GM21619 (cell line): Measurements from ENCODE around the gene VENTX.
"Not testable (repeated sequence)": the region's sequence is repeated elsewhere in the genome, so short reads cannot be mapped to it uniquely, and the experiment has no call there.

ENCODE experiments used
- ATAC-seq: cut with Tn5 transposase; IDR thresholded peaks from one replicate; pipeline ENCODE4 v1.9.1; 2021; ENCODE audit not compliant: unreplicated experiment

VENTX gene

GRCh38 chr10:133253361-133253955 is 15.8 kb downstream of the VENTX start:
- no peak for ATAC-seq

GRCh38 chr10:133254421-133255120 is 16.9 kb downstream of the VENTX start:
- ATAC-seq: no peak

- ATAC-seq: no peak
These were observed 17.7 kb downstream of the VENTX start for GRCh38 chr10:133255323-133255722.

GRCh38 chr10:133257489-133258065 is 19.9 kb downstream of the VENTX start:
- ATAC-seq: no peak

- ATAC-seq: no peak
These were observed 20.6 kb downstream of the VENTX start for GRCh38 chr10:133258066-133258817.

- ATAC-seq: no peak
These were observed 21.4 kb downstream of the VENTX start for GRCh38 chr10:133258818-133259601.

- no peak for ATAC-seq
These were observed 21.9 kb downstream of the VENTX start for GRCh38 chr10:133259602-133259989.

- peak; percentile 53 for ATAC-seq
These were observed 23.5 kb downstream of the VENTX start for GRCh38 chr10:133260895-133261725.

- ATAC-seq: peak; percentile 41
These were observed 24.2 kb downstream of the VENTX start for GRCh38 chr10:133261726-133262325.

- ATAC-seq: no peak
These were observed 25.0 kb downstream of the VENTX start for GRCh38 chr10:133262696-133263095.

- no peak for ATAC-seq
These were observed 26.0 kb downstream of the VENTX start for GRCh38 chr10:133263674-133264073.

- ATAC-seq: no peak
These were observed 26.8 kb downstream of the VENTX start for GRCh38 chr10:133264461-133264860.

- ATAC-seq: not testable (repeated sequence)
These were observed 27.4 kb downstream of the VENTX start for GRCh38 chr10:133265052-133265451.

- ATAC-seq: no peak
These were observed 28.6 kb downstream of the VENTX start for GRCh38 chr10:133266056-133266795.

- ATAC-seq: no peak
These were observed 29.6 kb downstream of the VENTX start for GRCh38 chr10:133267293-133267692.

- no peak for ATAC-seq
These were observed 30.2 kb downstream of the VENTX start for GRCh38 chr10:133267829-133268228.

GRCh38 chr10:133268532-133268931 is 30.9 kb downstream of the VENTX start:
- no peak for ATAC-seq

- ATAC-seq: no peak
These were observed 31.7 kb downstream of the VENTX start for GRCh38 chr10:133269367-133269766.

- no peak for ATAC-seq
These were observed 32.5 kb downstream of the VENTX start for GRCh38 chr10:133270204-133270603.
